Measurements from ENCODE around the gene CPA2. TPM values are rescaled to one million over a fixed set of nuclear protein-coding genes. Genes with fewer than 3 reads are reported as not detected.

Gene CPA2
- total RNA-seq, 2 experiments from 2014 or later, result not detected

- Mint-ChIP-seq H3K27me3 (peaks cover 2% of the 10 kb centered on the region), H3K4me3 (no peak overlapping the region), H3K9me3 (no peaks in the 10 kb centered on the region), H3K36me3 (ENCODE audit: low read depth) (no peaks in the 10 kb centered on the region), H3K4me1 (ENCODE audit: low read depth) (no peaks in the 10 kb centered on the region), H3K27ac (no peak overlapping the region)
- ChIA-PET POLR2A (no interaction called here), CTCF (no interaction called here)
- no peak for TF ChIP-seq CTCF (IDR thresholded peaks at IDR 0.05)
- DNase-seq (no peak), ATAC-seq (no peak)
- intact Hi-C loops (cut with micrococcal nuclease), result no loop called here
These were observed 20.2 kb downstream of the CPA2 start for GRCh38 chr7:130286881-130287280.

GRCh38 chr7:130288168-130288567, 21.5 kb downstream of the CPA2 start:
- Mint-ChIP-seq H3K27ac (no peak overlapping the region), H3K4me3 (no peak overlapping the region), H3K36me3 (ENCODE audit: low read depth) (no peaks in the 10 kb centered on the region), H3K4me1 (ENCODE audit: low read depth) (no peaks in the 10 kb centered on the region), H3K9me3 (no peaks in the 10 kb centered on the region), H3K27me3 (peaks cover 2% of the 10 kb centered on the region)
- intact Hi-C loops (cut with micrococcal nuclease), result no loop called here
- ATAC-seq (no peak), DNase-seq (no peak)
- ChIA-PET CTCF (no interaction called here), POLR2A (no interaction called here)
- no peak for TF ChIP-seq CTCF (IDR thresholded peaks at IDR 0.05)

GRCh38 chr7:130288829-130289228, 22.2 kb downstream of the CPA2 start:
- H3K4me3 Mint-ChIP-seq, result no peak overlapping the region
- no peak for ATAC-seq
- POLR2A ChIA-PET, result no interaction called here
- H3K27me3 Mint-ChIP-seq, result peaks cover 2% of the 10 kb centered on the region
- DNase-seq, result no peak
- no peaks in the 10 kb centered on the region for H3K9me3 Mint-ChIP-seq
- no peak for TF ChIP-seq CTCF (IDR thresholded peaks at IDR 0.05)
- CTCF ChIA-PET, result no interaction called here
- no peaks in the 10 kb centered on the region for H3K4me1 Mint-ChIP-seq (ENCODE audit: low read depth)
- intact Hi-C loops (cut with micrococcal nuclease), result no loop called here
- no peaks in the 10 kb centered on the region for H3K36me3 Mint-ChIP-seq (ENCODE audit: low read depth)
- no peak overlapping the region for H3K27ac Mint-ChIP-seq

GRCh38 chr7:130289478-130289877, 22.8 kb downstream of the CPA2 start:
- DNase-seq (no peak), ATAC-seq (no peak)
- Mint-ChIP-seq H3K27me3 (no peaks in the 10 kb centered on the region), H3K4me3 (no peak overlapping the region), H3K4me1 (ENCODE audit: low read depth) (no peaks in the 10 kb centered on the region), H3K36me3 (ENCODE audit: low read depth) (no peaks in the 10 kb centered on the region), H3K27ac (no peak overlapping the region), H3K9me3 (no peaks in the 10 kb centered on the region)
- intact Hi-C loops (cut with micrococcal nuclease), result no loop called here
- TF ChIP-seq CTCF (IDR thresholded peaks at IDR 0.05), result no peak
- ChIA-PET CTCF (no interaction called here), POLR2A (no interaction called here)

GRCh38 chr7:130290745-130291144, 24.1 kb downstream of the CPA2 start:
- ChIA-PET POLR2A (no interaction called here), CTCF (no interaction called here)
- H3K27ac Mint-ChIP-seq, result no peak overlapping the region
- no peak for ATAC-seq
- intact Hi-C loops (cut with micrococcal nuclease), result no loop called here
- no peak overlapping the region for H3K4me3 Mint-ChIP-seq
- H3K36me3 Mint-ChIP-seq (ENCODE audit: low read depth), result no peaks in the 10 kb centered on the region
- H3K9me3 Mint-ChIP-seq, result no peaks in the 10 kb centered on the region
- H3K4me1 Mint-ChIP-seq (ENCODE audit: low read depth), result no peaks in the 10 kb centered on the region
- no peaks in the 10 kb centered on the region for H3K27me3 Mint-ChIP-seq
- TF ChIP-seq CTCF (IDR thresholded peaks at IDR 0.05), result no peak
- no peak for DNase-seq

Measured in activated CD8-positive, alpha-beta T cell treated with anti-CD3 and anti-CD28 coated beads for 36 hours (primary cell).